Measurements from ENCODE around the gene PCNX2. TPM values are rescaled to one million over a fixed set of nuclear protein-coding genes. Genes with fewer than 3 reads are reported as not detected.

PCNX2 gene
- polyA plus RNA-seq, 1 donor (not counting 4 experiments of a cell fraction or from before 2014, with no cell fraction given): 18.0 TPM

- H3K36me3 ChIP-seq (ENCODE audit: control insufficient read depth in 2 of 2, extremely low read depth in 1 of 2, insufficient read depth in 2 of 2, low read length in 2 of 2): peaks cover 8 to 19% of the 10 kb centered on the region in 2 experiments
- peaks cover under 1% of the 10 kb centered on the region for H3K79me2 ChIP-seq (ENCODE audit: control insufficient read depth, insufficient read depth, low read length)
- TF ChIP-seq, protein P1, sequence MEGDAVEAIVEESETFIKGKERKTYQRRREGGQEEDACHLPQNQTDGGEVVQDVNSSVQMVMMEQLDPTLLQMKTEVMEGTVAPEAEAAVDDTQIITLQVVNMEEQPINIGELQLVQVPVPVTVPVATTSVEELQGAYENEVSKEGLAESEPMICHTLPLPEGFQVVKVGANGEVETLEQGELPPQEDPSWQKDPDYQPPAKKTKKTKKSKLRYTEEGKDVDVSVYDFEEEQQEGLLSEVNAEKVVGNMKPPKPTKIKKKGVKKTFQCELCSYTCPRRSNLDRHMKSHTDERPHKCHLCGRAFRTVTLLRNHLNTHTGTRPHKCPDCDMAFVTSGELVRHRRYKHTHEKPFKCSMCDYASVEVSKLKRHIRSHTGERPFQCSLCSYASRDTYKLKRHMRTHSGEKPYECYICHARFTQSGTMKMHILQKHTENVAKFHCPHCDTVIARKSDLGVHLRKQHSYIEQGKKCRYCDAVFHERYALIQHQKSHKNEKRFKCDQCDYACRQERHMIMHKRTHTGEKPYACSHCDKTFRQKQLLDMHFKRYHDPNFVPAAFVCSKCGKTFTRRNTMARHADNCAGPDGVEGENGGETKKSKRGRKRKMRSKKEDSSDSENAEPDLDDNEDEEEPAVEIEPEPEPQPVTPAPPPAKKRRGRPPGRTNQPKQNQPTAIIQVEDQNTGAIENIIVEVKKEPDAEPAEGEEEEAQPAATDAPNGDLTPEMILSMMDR (optimal IDR thresholded peaks at IDR 0.05 in 1 of 3, IDR thresholded peaks at IDR 0.05 in 1 of 3, conservative IDR thresholded peaks at IDR 0.05 in 1 of 3; ENCODE audit: extremely low read depth in 1 of 3, insufficient read depth in 2 of 3, low read length in 3 of 3): no peak
- no peak for TF ChIP-seq EZH2 (IDR thresholded peaks at IDR 0.05; ENCODE audit: low read length)
- dilution Hi-C loops (cut with MboI; ENCODE audit: extremely low pct_ligation_motif_present, low sequenced_read_pairs): no loop called here
- no peak overlapping the region for H2AFZ ChIP-seq (ENCODE audit: control insufficient read depth, low read length)
- no peak overlapping the region for H3K4me3 ChIP-seq (ENCODE audit: control insufficient read depth in 2 of 3, extremely low read depth in 1 of 3, insufficient read depth in 2 of 3, low read depth in 1 of 3, low read length in 3 of 3)
- DNase-seq (ENCODE audit: low read depth, low spot score) (no peak), FAIRE-seq (no peak)
- no peaks in the 10 kb centered on the region for H3K9me3 ChIP-seq (ENCODE audit: control insufficient read depth, low read depth, low read length)
- no peaks in the 10 kb centered on the region for H4K20me1 ChIP-seq (ENCODE audit: control insufficient read depth, extremely low read depth, insufficient read depth, low read length)
- no peak overlapping the region for H3K27ac ChIP-seq (ENCODE audit: control insufficient read depth, insufficient read depth, low read length)
- no peaks in the 10 kb centered on the region for H3K9me1 ChIP-seq (ENCODE audit: control insufficient read depth, extremely low read depth, insufficient read depth, low read length)
- no peaks in the 10 kb centered on the region for H3K27me3 ChIP-seq (ENCODE audit: control insufficient read depth, extremely low read depth, insufficient read depth, low read length)
- H3K4me2 ChIP-seq (ENCODE audit: control insufficient read depth, extremely low read depth, insufficient read depth, low read depth, low read length): no peak overlapping the region
- H3K9ac ChIP-seq (ENCODE audit: control insufficient read depth, extremely low read depth, insufficient read depth, low read length): no peak overlapping the region
- H3K4me1 ChIP-seq (ENCODE audit: control insufficient read depth, extremely low read depth, insufficient read depth, low read length): no peaks in the 10 kb centered on the region
Observed at GRCh38 chr1:233251201-233251720, 44.3 kb downstream of the PCNX2 start.

GRCh38 chr1:233248014-233248413, 47.5 kb downstream of the PCNX2 start:
- dilution Hi-C loops (cut with MboI; ENCODE audit: extremely low pct_ligation_motif_present, low sequenced_read_pairs): no loop called here
- H2AFZ ChIP-seq (ENCODE audit: control insufficient read depth, low read length): no peak overlapping the region
- H3K9me3 ChIP-seq (ENCODE audit: control insufficient read depth, low read depth, low read length): no peaks in the 10 kb centered on the region
- FAIRE-seq (no peak), DNase-seq (ENCODE audit: low read depth, low spot score) (no peak)
- TF ChIP-seq, protein P1 (optimal IDR thresholded peaks at IDR 0.05 in 1 of 3, IDR thresholded peaks at IDR 0.05 in 1 of 3, conservative IDR thresholded peaks at IDR 0.05 in 1 of 3; ENCODE audit: extremely low read depth in 1 of 3, insufficient read depth in 2 of 3, low read length in 3 of 3): no peak
- no peak for TF ChIP-seq EZH2 (IDR thresholded peaks at IDR 0.05; ENCODE audit: low read length)
- H3K79me2 ChIP-seq (ENCODE audit: control insufficient read depth, insufficient read depth, low read length): no peaks in the 10 kb centered on the region
- no peaks in the 10 kb centered on the region for H3K9me1 ChIP-seq (ENCODE audit: control insufficient read depth, extremely low read depth, insufficient read depth, low read length)
- no peaks in the 10 kb centered on the region for H4K20me1 ChIP-seq (ENCODE audit: control insufficient read depth, extremely low read depth, insufficient read depth, low read length)
- H3K36me3 ChIP-seq (ENCODE audit: control insufficient read depth in 2 of 2, extremely low read depth in 1 of 2, insufficient read depth in 2 of 2, low read length in 2 of 2): peaks cover 8 to 22% of the 10 kb centered on the region in 2 experiments
- no peaks in the 10 kb centered on the region for H3K27me3 ChIP-seq (ENCODE audit: control insufficient read depth, extremely low read depth, insufficient read depth, low read length)
- no peak overlapping the region for H3K4me2 ChIP-seq (ENCODE audit: control insufficient read depth, extremely low read depth, insufficient read depth, low read depth, low read length)
- H3K4me3 ChIP-seq (ENCODE audit: control insufficient read depth in 2 of 3, extremely low read depth in 1 of 3, insufficient read depth in 2 of 3, low read depth in 1 of 3, low read length in 3 of 3): no peak overlapping the region
- no peak overlapping the region for H3K27ac ChIP-seq (ENCODE audit: control insufficient read depth, insufficient read depth, low read length)
- no peaks in the 10 kb centered on the region for H3K4me1 ChIP-seq (ENCODE audit: control insufficient read depth, extremely low read depth, insufficient read depth, low read length)
- no peak overlapping the region for H3K9ac ChIP-seq (ENCODE audit: control insufficient read depth, extremely low read depth, insufficient read depth, low read length)
